H9 (cell line): ENCODE data around the gene RAPGEF6. TPM values are rescaled to one million over a fixed set of nuclear protein-coding genes. Genes with fewer than 3 reads are reported as not detected.

Source experiments
- DNase-seq: peaks from one replicate; pipeline ENCODE4 v3.0.0-alpha.2; 2017
- H2AFZ ChIP-seq: one replicate; pipeline ENCODE4 v1.6.1; 2013; ENCODE audit warnings: mild to moderate bottlenecking, low read length, control low read depth, moderate library complexity
- H2AK5ac ChIP-seq: 2 replicates; pipeline ENCODE4 v1.6.1; 2013; ENCODE audit warnings: low read length, control low read depth, mixed read lengths; ENCODE audit not compliant: insufficient read length
- H2BK120ac ChIP-seq: one replicate; pipeline ENCODE4 v1.6.1; 2013; ENCODE audit warnings: low read depth, mild to moderate bottlenecking, low read length, control low read depth, inconsistent platforms; ENCODE audit not compliant: poor library complexity, severe bottlenecking
- H2BK12ac ChIP-seq: 2 replicates; pipeline ENCODE4 v1.6.1; 2013; ENCODE audit warnings: low read length, control low read depth, mixed read lengths, low read depth; ENCODE audit not compliant: insufficient read length
- H2BK15ac ChIP-seq: 2 replicates; pipeline ENCODE4 v1.6.1; 2013; ENCODE audit warnings: low read depth, low read length, control low read depth
- H2BK20ac ChIP-seq: one replicate; pipeline ENCODE4 v1.6.1; 2013; ENCODE audit warnings: low read depth, mild to moderate bottlenecking, low read length, control low read depth, inconsistent platforms; ENCODE audit not compliant: poor library complexity, severe bottlenecking
- H2BK5ac ChIP-seq: 2 replicates; pipeline ENCODE4 v1.6.1; 2013; ENCODE audit warnings: low read length, control low read depth, mixed read lengths; ENCODE audit not compliant: insufficient read length
- H3K14ac ChIP-seq: 2 replicates; pipeline ENCODE4 v1.6.1; 2013; ENCODE audit warnings: low read length, control low read depth; ENCODE audit not compliant: insufficient read depth
- H3K18ac ChIP-seq: 2 replicates; pipeline ENCODE4 v1.6.1; 2013; ENCODE audit warnings: low read depth, mild to moderate bottlenecking, mixed read lengths, low read length, control low read depth; ENCODE audit not compliant: insufficient read length
- H3K23ac ChIP-seq: 2 replicates; pipeline ENCODE4 v1.6.1; 2013; ENCODE audit warnings: low read length, control low read depth, mixed read lengths, low read depth; ENCODE audit not compliant: insufficient read length
- H3K23me2 ChIP-seq: 2 replicates; pipeline ENCODE4 v1.6.1; 2013; ENCODE audit warnings: low read depth, mild to moderate bottlenecking, mixed read lengths, low read length, control low read depth; ENCODE audit not compliant: insufficient read length, poor library complexity, severe bottlenecking
- H3K27ac ChIP-seq: 2 replicates; pipeline ENCODE4 v1.5.1; 2013; ENCODE audit warnings: low read length, control low read depth, mixed read lengths, low read depth; ENCODE audit not compliant: insufficient read length
- H3K27me3 ChIP-seq: 2 replicates; pipeline ENCODE4 v1.6.1; 2013; ENCODE audit warnings: low read length, control low read depth, inconsistent platforms; ENCODE audit not compliant: insufficient read depth
- H3K4ac ChIP-seq: 2 replicates; pipeline ENCODE4 v1.6.1; 2013; ENCODE audit warnings: low read depth, mild to moderate bottlenecking, control low read depth, inconsistent platforms, low read length, moderate library complexity
- H3K4me1 ChIP-seq: 2 replicates; pipeline ENCODE4 v1.6.1; 2013; ENCODE audit warnings: low read length, control low read depth, inconsistent platforms; ENCODE audit not compliant: insufficient read depth
- H3K4me2 ChIP-seq: 2 replicates; pipeline ENCODE4 v1.6.1; 2013; ENCODE audit warnings: low read length, control low read depth, mixed read lengths; ENCODE audit not compliant: insufficient read length, insufficient read depth
- H3K56ac ChIP-seq: 2 replicates; pipeline ENCODE4 v1.6.1; 2013; ENCODE audit warnings: low read depth, mild to moderate bottlenecking, mixed read lengths, low read length, control low read depth; ENCODE audit not compliant: insufficient read length
- H3K79me1 ChIP-seq: 2 replicates; pipeline ENCODE4 v1.6.1; 2013; ENCODE audit warnings: low read depth, mild to moderate bottlenecking, moderate library complexity, low read length, control low read depth, inconsistent platforms; ENCODE audit not compliant: insufficient read depth, poor library complexity, severe bottlenecking
- H3K79me2 ChIP-seq: 2 replicates; pipeline ENCODE4 v1.6.1; 2013; ENCODE audit warnings: low read length, control low read depth, inconsistent platforms; ENCODE audit not compliant: insufficient read depth
- H3K9ac ChIP-seq: 2 replicates; pipeline ENCODE4 v1.6.1; 2013; ENCODE audit warnings: low read length, control low read depth, mixed read lengths; ENCODE audit not compliant: insufficient read length; ENCODE audit errors: extremely low read depth
- H3K9me3 ChIP-seq: one replicate; pipeline ENCODE4 v1.6.1; 2013; ENCODE audit warnings: low read depth, low read length, inconsistent platforms; ENCODE audit not compliant: control insufficient read depth
- H3T11ph ChIP-seq: one replicate; pipeline ENCODE4 v1.6.1; 2013; ENCODE audit warnings: mild to moderate bottlenecking, low read length, control low read depth, inconsistent platforms
- H4K20me1 ChIP-seq: one replicate; pipeline ENCODE4 v1.6.1; 2013; ENCODE audit not compliant: control insufficient read depth, insufficient read length, insufficient read depth
- H4K5ac ChIP-seq: 2 replicates; pipeline ENCODE4 v1.6.1; 2013; ENCODE audit warnings: low read depth, mild to moderate bottlenecking, mixed read lengths, low read length, control low read depth; ENCODE audit not compliant: insufficient read length
- H4K8ac ChIP-seq: replicated peaks from 2 replicates; pipeline ENCODE4 v1.6.1; 2013; ENCODE audit warnings: low read length, control low read depth, mixed read lengths, low read depth; ENCODE audit not compliant: insufficient read length
- H4K91ac ChIP-seq: 2 replicates; pipeline ENCODE4 v1.6.1; 2013; ENCODE audit warnings: low read depth, mild to moderate bottlenecking, moderate library complexity, mixed read lengths, low read length, control low read depth; ENCODE audit not compliant: insufficient read length
- H3K27ac Mint-ChIP-seq, 3 experiments: 2 replicates in 2 of 3; 3 replicates in 1 of 3; pipeline ENCODE4 v1.8.0; 2020 to 2021; ENCODE audit warnings: mixed read lengths in 3 of 3, mild to moderate bottlenecking in 1 of 3, moderate library complexity in 1 of 3
- H3K27me3 Mint-ChIP-seq: 2 replicates; pipeline ENCODE4 v1.8.0; 2021; ENCODE audit warnings: low read depth, mild to moderate bottlenecking, moderate library complexity, mixed read lengths
- H3K36me3 Mint-ChIP-seq, 3 experiments: 2 replicates in 2 of 3; 3 replicates in 1 of 3; pipeline ENCODE4 v1.8.0; 2020 to 2021; ENCODE audit warnings: low read depth in 3 of 3, mixed read lengths in 3 of 3; ENCODE audit not compliant: insufficient read depth in 1 of 3
- H3K4me1 Mint-ChIP-seq, 2 experiments: 2 replicates each; pipeline ENCODE4 v1.8.0; 2020; ENCODE audit warnings: mixed read lengths in 2 of 2
- H3K4me3 Mint-ChIP-seq, 2 experiments: 2 replicates in 1 of 2; 3 replicates in 1 of 2; pipeline ENCODE4 v1.8.0; 2020 to 2021; ENCODE audit warnings: mild to moderate bottlenecking in 2 of 2, mixed read lengths in 2 of 2, moderate library complexity in 1 of 2
- H3K9me3 Mint-ChIP-seq, 2 experiments: 2 replicates in 1 of 2; 3 replicates in 1 of 2; pipeline ENCODE4 v1.8.0; 2020; ENCODE audit warnings: mild to moderate bottlenecking in 2 of 2, mixed read lengths in 2 of 2, moderate library complexity in 1 of 2
- CTCF ChIP-seq: fragments of 200-600 bp; sonication (generic); conservative IDR thresholded peaks from 3 replicates; pipeline ENCODE4 v1.8.0; 2021; ENCODE audit warnings: antibody characterized with exemption, mild to moderate bottlenecking
- total RNA-seq: library from RNA; stranded (reverse); gene quantifications from 2 replicates; pipeline ENCODE4 v1.2.1, GENCODE V29; 2021

The RAPGEF6 gene
- total RNA-seq, 1 experiment from 2014 or later: 19.7 TPM

GRCh38 chr5:131541071-131541470 is 94.0 kb downstream of the RAPGEF6 start:
- no peaks in the 10 kb centered on the region for H3K27me3 ChIP-seq
- H3K79me1 ChIP-seq: no peaks in the 10 kb centered on the region
- no peak overlapping the region for H3K4me2 ChIP-seq
- Mint-ChIP-seq H3K4me3 (no peak overlapping the region), H3K4me1 (no peaks in the 10 kb centered on the region), H3K9me3 (no peaks in the 10 kb centered on the region), H3K36me3 (peaks cover 0 to 2% (median 0%) of the 10 kb centered on the region in 3 experiments; a peak in 1 of 7 replicates), H3K27me3 (no peaks in the 10 kb centered on the region), H3K27ac (no peak overlapping the region)
- DNase-seq: no peak
- H3K27ac ChIP-seq: no peak overlapping the region
- H2AK5ac ChIP-seq: no peak overlapping the region
- H3K9ac ChIP-seq: no peak overlapping the region
- H4K5ac ChIP-seq: no peak overlapping the region
- no peak overlapping the region for H2BK120ac ChIP-seq
- H2BK20ac ChIP-seq: no peak overlapping the region
- no peaks in the 10 kb centered on the region for H3K79me2 ChIP-seq
- H3T11ph ChIP-seq: no peak overlapping the region
- H3K56ac ChIP-seq: no peak overlapping the region
- no peak overlapping the region for H3K14ac ChIP-seq
- H3K4ac ChIP-seq: no peak overlapping the region
- H2BK5ac ChIP-seq: no peak overlapping the region
- no peaks in the 10 kb centered on the region for H3K4me1 ChIP-seq
- no peak for TF ChIP-seq CTCF
- no peak overlapping the region for H2BK12ac ChIP-seq
- no peak overlapping the region for H4K8ac ChIP-seq
- no peaks in the 10 kb centered on the region for H4K20me1 ChIP-seq
- H3K23me2 ChIP-seq: no peaks in the 10 kb centered on the region
- no peak overlapping the region for H2AFZ ChIP-seq
- H2BK15ac ChIP-seq: no peak overlapping the region
- no peak overlapping the region for H3K23ac ChIP-seq
- H3K18ac ChIP-seq: no peak overlapping the region
- H3K9me3 ChIP-seq: no peaks in the 10 kb centered on the region
- H4K91ac ChIP-seq: no peak overlapping the region
